AG10803 (cell line): ENCODE data around the gene PPP4C.
A peak's percentile ranks its signal among the peaks of the same experiment; 100 is the strongest.

Experiments used
- DNase-seq: peaks from one replicate; pipeline ENCODE4 v3.0.0; 2010; ENCODE audit warnings: low read depth
- H3K4me3 ChIP-seq: 2 replicates; pipeline ENCODE4 v1.5.1; 2011; ENCODE audit warnings: mild to moderate bottlenecking, low read length, control low read depth
- CTCF ChIP-seq: conservative IDR thresholded peaks from 2 replicates; pipeline ENCODE4 v1.5.1; 2011; ENCODE audit warnings: mild to moderate bottlenecking, low read length, control low read depth, inconsistent platforms

PPP4C gene

DNA sequence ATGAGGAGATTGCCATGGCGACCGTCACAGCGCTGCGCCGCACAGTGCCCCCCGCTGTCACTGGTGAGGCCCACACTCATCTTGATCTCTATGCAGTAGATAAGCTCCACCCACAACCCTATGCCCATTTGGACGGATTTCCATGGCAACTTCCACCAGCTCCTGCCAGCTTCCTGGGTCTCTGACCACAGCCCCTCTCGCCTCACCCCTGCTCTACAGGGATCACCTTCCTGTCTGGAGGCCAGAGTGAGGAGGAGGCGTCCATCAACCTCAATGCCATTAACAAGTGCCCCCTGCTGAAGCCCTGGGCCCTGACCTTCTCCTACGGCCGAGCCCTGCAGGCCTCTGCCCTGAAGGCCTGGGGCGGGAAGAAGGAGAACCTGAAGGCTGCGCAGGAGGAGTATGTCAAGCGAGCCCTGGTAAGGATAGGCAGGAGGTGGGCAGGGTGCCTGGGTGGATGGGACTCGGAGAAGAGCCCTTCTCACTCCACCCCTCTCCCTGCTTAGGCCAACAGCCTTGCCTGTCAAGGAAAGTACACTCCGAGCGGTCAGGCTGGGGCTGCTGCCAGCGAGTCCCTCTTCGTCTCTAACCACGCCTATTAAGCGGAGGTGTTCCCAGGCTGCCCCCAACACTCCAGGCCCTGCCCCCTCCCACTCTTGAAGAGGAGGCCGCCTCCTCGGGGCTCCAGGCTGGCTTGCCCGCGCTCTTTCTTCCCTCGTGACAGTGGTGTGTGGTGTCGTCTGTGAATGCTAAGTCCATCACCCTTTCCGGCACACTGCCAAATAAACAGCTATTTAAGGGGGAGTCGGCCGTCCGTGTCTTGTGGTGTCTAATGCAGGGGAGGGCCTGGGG lies 6.0 kb upstream of the PPP4C start:
- no peak for DNase-seq
- peak overlapping the region; percentile 41 for H3K4me3 ChIP-seq
- TF ChIP-seq CTCF: no peak

GRCh38 chr16:30070490-30070889 lies 5.3 kb upstream of the PPP4C start:
- no peak for TF ChIP-seq CTCF
- peak overlapping the region; percentile 41; the same call in 1 of the 2 replicates for H3K4me3 ChIP-seq
- DNase-seq: no peak

GRCh38 chr16:30076276-30076791 lies 540 bp downstream of the PPP4C start:
- peak overlapping the region; percentile 95 for H3K4me3 ChIP-seq
- DNase-seq: no peak
- TF ChIP-seq CTCF: no peak

GRCh38 chr16:30077656-30078055 lies 1.9 kb downstream of the PPP4C start:
- no peak for TF ChIP-seq CTCF
- DNase-seq: no peak
- H3K4me3 ChIP-seq: peak overlapping the region; percentile 95

DNA sequence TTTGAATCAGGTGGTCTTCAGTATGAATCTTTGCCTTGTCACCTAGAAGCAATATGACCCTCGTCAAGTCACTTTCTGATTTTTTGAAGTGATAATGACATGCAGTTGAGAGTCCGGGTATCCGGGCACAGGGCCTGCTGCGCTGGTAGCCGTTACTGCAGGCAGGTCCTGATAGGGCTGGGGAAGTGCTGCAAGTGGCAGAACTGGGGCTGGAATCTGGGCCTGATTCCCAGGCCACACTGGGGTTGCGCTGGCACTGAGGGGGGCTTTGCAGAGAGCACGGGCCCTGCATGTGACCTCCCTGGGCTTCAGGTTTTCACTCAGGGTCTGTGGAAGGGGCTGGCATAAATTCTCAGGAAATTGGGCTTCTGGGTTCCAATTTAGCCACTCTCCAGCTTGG lies 3.0 kb downstream of the PPP4C start:
- H3K4me3 ChIP-seq: no peak overlapping the region
- TF ChIP-seq CTCF: no peak

DNA sequence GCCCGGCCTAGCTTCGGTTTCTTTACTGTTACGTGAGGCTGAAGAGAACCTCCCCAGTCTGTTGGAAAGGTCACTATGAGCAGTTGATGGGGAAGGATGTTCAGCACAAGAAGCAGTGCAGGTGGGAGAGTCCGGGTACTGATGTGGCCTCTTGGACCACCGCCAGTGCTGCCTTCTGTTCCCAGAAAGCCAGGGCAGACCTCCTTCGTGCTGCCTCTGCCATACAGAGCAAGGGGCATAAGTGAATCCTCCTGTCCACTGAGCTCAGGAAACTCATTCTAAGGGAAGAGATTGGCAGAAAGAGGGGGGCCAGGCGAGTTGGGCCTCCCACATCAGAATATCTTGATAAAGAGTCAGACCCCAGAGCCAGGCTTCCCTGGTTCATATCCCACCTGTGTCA lies 3.7 kb downstream of the PPP4C start:
- no peak for TF ChIP-seq CTCF
- H3K4me3 ChIP-seq: no peak overlapping the region
- no peak for DNase-seq

More for the DNA sequence above, 3.0 kb downstream of the PPP4C start:
- no peak for DNase-seq

DNA sequence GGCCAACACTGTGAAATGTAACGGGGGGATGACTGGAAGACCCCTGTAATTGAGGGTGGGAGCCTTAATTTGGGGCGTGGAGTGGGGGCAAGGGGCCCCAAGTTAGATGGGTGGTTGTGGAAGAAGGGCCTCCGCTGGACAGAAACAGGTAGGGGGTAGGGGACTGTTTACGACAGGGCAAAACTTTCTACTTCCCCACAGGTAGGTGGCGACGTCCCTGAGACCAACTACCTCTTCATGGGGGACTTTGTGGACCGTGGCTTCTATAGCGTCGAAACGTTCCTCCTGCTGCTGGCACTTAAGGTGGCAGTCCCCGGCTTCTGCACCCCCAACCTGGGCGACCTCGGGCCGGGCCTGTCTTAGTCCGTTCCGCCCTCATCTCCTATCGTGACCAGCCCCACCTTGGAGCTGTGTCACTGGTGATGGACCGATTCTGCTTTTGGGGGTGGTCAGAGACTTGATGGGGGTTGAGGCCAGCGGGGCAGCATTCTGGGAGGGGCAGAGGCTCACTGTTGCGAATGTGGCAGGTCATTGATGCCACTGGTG lies 6.8 kb downstream of the PPP4C start:
- TF ChIP-seq CTCF: no peak
- DNase-seq: no peak
- H3K4me3 ChIP-seq: no peak overlapping the region
